Prostate gland (tissue), 2 donors: ENCODE measurements around the gene PAFAH2. TPM values are rescaled to one million over a fixed set of nuclear protein-coding genes. Genes with fewer than 3 reads are reported as not detected.
A peak's percentile ranks its signal among the peaks of the same experiment; 100 is the strongest.

ENCODE experiments used
- DNase-seq: peaks from one replicate; pipeline ENCODE4 v3.0.0-alpha.2; 2019; ENCODE audit warnings: low spot score
- H3K27ac ChIP-seq, 2 donors: fragments of 200-600 bp; sonication (generic); 2 replicates each; pipeline ENCODE4 v1.5.1; 2017 to 2019
- H3K27me3 ChIP-seq: fragments of 200-600 bp; sonication (generic); replicated peaks from 2 replicates; pipeline ENCODE4 v1.5.1; 2019; ENCODE audit not compliant: insufficient read depth
- H3K36me3 ChIP-seq, 2 donors: fragments of 200-600 bp; sonication (generic); 1 replicate in 1 of 2; 2 replicates in 1 of 2; pipeline versions ENCODE4 v1.5.1 to v1.8.1; 2017 to 2019
- H3K4me1 ChIP-seq: fragments of 200-600 bp; sonication (generic); replicated peaks from 2 replicates; pipeline ENCODE4 v1.5.1; 2019
- H3K4me3 ChIP-seq, 2 donors: fragments of 200-600 bp; sonication (generic); 2 replicates each; pipeline ENCODE4 v1.5.1; 2017 to 2019
- H3K9me3 ChIP-seq: fragments of 200-600 bp; sonication (generic); 2 replicates; pipeline ENCODE4 v1.5.1; 2017
- POLR2A ChIP-seq: fragments of 450-650 bp; IDR thresholded peaks from one replicate; pipeline ENCODE4 v1.6.1; 2016; ENCODE audit warnings: antibody characterized with exemption, mild to moderate bottlenecking
- POLR2AphosphoS5 ChIP-seq: sonication (generic); formaldehyde crosslinking; IDR thresholded peaks from one replicate; pipeline ENCODE4 v1.6.1; 2017; ENCODE audit warnings: antibody characterized with exemption
- WGBS: methylation state at CpG from one replicate; pipeline ENCODE4 v1.1.5; 2018; 5-methylcytosine and 5-hydroxymethylcytosine counted together
- intact Hi-C: fragments of 100-400 bp; cut with DNase I; formaldehyde crosslinking; loops from one replicate; pipeline ENCODE4 v1.14.2; 2022
- total RNA-seq, 2 donors: library from RNA; depleted of rRNA; stranded (reverse); fragments of >200 nt; gene quantifications; one replicate each; pipeline ENCODE4 v1.1.0, GENCODE V29; 2016
- TF ChIP-seq, protein P1 (sequence below), 4 experiments: fragments of 200-600 bp in 2 of 4; fragments of 450-650 bp in 2 of 4; sonication (generic) in 2 of 4; IDR thresholded peaks; 1 replicate in 3 of 4; 2 replicates in 1 of 4; pipeline ENCODE4 v1.5.1; 2016 to 2019; ENCODE audit warnings: antibody characterized with exemption in 4 of 4, mild to moderate bottlenecking in 2 of 4, moderate library complexity in 2 of 4

PAFAH2 gene
- total RNA-seq, result 10 to 100 TPM; 17.4 to 18.7 TPM

DNA sequence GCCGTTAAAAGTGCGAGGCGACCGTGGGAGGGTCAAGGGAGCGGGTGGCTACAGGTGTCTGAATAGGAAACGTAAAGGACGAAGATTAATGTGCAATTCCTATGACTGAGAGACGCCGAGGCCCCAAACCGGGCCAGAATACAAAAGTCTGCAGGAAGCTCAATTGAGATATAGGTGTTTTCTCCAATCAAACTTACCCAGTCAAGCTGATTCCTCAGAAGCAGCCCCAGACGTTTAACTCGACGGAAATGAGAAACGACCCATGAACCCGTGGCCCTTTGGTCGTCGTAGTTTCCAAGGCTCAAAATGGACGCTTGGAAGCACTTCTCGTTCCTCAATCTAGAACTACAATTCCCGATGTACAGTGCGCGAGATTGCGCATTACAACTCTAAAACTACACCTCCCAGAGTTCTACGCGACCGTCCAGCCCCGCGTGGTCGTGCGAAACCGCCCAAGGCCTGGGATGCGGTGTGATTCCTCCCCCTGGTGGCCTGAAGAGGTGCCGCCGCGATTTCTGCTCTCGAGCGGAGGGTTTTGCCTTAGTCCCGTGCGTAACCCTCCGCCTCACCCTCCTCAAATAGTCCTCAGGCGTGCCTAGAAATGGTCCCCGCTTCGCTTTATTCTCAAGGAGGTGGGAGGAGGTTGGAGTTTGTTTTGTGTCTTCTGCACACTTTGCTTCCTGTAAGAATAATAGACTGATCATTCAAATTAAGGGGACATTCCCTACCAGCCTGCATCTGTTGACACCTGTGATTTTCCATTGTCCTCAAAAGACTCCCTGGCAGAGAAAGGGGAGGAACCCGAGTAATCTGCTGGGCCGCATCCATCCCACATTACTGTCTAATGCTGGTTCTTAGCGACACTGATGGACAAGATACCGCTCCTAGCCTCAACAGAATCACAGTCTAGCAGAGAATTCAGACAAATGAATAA lies at the start of gene PAFAH2:
Gene PAFAH2 (minus strand): TSS at position 236 of the 934 bp plus-strand sequence. CDS start 7,247 bp downstream, outside the sequence.
- DNase-seq, result peak; percentile 98
- 1% methylated on average over 47 of the region's 47 CpGs for WGBS
- intact Hi-C loops, result loop anchor here (1.0 to 5.0 kb wide), 2 partner anchors 103 to 196 kb away; partner anchors contain the start of gene SELENON
- no peaks in the 10 kb centered on the region for H3K9me3 ChIP-seq
- peak within 1 kb of the TSS; percentile 75 to 79 for H3K27ac ChIP-seq
- TF ChIP-seq POLR2A, result peak; percentile 57
- TF ChIP-seq, protein P1, sequence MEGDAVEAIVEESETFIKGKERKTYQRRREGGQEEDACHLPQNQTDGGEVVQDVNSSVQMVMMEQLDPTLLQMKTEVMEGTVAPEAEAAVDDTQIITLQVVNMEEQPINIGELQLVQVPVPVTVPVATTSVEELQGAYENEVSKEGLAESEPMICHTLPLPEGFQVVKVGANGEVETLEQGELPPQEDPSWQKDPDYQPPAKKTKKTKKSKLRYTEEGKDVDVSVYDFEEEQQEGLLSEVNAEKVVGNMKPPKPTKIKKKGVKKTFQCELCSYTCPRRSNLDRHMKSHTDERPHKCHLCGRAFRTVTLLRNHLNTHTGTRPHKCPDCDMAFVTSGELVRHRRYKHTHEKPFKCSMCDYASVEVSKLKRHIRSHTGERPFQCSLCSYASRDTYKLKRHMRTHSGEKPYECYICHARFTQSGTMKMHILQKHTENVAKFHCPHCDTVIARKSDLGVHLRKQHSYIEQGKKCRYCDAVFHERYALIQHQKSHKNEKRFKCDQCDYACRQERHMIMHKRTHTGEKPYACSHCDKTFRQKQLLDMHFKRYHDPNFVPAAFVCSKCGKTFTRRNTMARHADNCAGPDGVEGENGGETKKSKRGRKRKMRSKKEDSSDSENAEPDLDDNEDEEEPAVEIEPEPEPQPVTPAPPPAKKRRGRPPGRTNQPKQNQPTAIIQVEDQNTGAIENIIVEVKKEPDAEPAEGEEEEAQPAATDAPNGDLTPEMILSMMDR (IDR thresholded peaks at IDR 0.05), result peak; percentile 94 to 100 (median 100)
- TF ChIP-seq POLR2AphosphoS5, result peak; percentile 99
- no peaks in the 10 kb centered on the region for H3K27me3 ChIP-seq
- H3K4me3 ChIP-seq, result peak within 1 kb of the TSS; percentile 45 to 59
- no peaks in the 10 kb centered on the region for H3K4me1 ChIP-seq
- H3K36me3 ChIP-seq, result no peaks in the 10 kb centered on the region

DNA sequence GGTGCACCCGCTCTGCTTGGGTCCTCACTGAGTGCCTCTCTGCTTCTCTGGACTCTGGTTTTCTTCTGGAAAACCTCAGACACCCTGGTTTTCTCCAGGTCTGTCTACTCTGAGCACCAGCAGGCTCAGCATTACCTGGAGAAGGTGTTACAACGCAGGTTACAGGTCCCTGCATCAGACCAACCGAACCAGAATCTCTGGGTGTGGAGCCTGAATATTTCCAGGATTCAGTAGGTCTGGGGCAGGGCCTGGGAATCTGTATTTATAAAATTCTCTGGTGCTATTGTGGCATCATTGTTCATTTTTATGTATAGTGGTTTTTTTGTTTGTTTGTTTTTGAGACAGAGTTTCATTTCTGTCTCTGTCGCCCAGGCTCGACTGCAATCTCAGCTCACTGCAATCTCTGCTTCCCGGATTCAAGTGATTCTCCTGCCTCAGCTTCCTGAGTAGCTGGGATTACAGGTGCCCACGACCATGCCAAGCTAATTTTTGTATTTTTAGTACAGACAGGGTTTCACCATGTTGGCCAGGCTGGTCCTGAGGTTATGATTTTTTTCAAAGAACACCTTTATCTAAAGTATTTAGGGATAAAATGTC lies 49.5 kb upstream of the PAFAH2 start:
- peaks cover 6% of the 10 kb centered on the region for H3K4me1 ChIP-seq
- WGBS, result 77% methylated on average over 7 of the region's 7 CpGs
- TF ChIP-seq POLR2A (no peak), POLR2AphosphoS5 (no peak)
- TF ChIP-seq, protein P1 (IDR thresholded peaks at IDR 0.05), result no peak
- DNase-seq, result no peak
- intact Hi-C loops, result no loop called here
- no peaks in the 10 kb centered on the region for H3K9me3 ChIP-seq
- peaks cover 27% of the 10 kb centered on the region for H3K27me3 ChIP-seq
- no peak overlapping the region for H3K27ac ChIP-seq
- no peak overlapping the region for H3K4me3 ChIP-seq
- no peaks in the 10 kb centered on the region for H3K36me3 ChIP-seq

DNA sequence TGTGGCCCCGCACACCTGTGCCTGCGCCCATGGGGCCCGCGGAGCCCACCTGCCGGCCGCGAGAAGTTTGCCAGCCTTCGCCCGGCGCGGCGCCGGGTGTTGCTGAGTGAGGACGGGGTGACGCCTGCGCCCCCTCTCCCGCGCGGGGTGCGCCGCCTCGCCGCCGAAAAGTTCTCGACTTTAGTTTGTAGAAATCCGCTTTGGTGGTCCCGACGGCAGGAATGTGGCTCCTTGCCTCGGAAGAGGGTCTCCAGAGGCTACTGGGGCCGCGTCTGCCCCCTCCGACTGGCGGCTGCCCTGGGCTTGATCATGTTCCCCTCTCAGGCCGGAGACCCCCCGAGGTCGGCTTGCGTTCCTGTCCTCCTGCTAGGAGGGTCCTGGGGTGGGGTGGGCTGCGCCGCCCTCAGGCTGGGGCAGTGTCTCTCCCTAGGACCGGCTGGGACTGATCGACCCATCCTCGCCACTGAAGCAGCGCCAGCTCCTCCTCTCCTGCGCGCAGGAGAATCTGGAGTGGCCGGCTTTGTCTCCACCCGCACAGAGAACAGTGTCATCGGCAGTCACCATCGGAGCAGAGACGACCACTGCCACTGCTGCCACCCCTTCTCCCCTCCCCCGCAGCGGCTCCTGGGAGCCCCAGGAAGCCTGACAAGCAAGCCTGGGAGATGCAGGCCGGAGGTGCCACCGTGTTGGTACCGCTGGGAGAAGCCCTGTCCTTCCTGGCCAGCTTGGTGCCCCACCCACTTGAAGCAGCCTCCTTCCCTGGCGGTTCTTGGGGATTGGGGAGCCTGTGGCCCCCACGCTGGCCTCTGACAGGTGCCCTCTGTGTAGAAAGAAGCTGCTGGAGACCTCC lies 48.6 kb upstream of the PAFAH2 start:
- Histone ChIP-seq H3K4me1 (peaks cover 6% of the 10 kb centered on the region), H3K4me3 (peak overlapping the region in 1 of 2 donors; percentile 4), H3K9me3 (no peaks in the 10 kb centered on the region), H3K36me3 (no peaks in the 10 kb centered on the region), H3K27ac (no peak overlapping the region), H3K27me3 (peaks cover 27% of the 10 kb centered on the region)
- TF ChIP-seq POLR2AphosphoS5 (no peak), POLR2A (no peak)
- TF ChIP-seq, protein P1 (IDR thresholded peaks at IDR 0.05), result no peak
- intact Hi-C loops, result no loop called here
- no peak for DNase-seq
- WGBS, result 4% methylated on average over 33 of the region's 57 CpGs

DNA sequence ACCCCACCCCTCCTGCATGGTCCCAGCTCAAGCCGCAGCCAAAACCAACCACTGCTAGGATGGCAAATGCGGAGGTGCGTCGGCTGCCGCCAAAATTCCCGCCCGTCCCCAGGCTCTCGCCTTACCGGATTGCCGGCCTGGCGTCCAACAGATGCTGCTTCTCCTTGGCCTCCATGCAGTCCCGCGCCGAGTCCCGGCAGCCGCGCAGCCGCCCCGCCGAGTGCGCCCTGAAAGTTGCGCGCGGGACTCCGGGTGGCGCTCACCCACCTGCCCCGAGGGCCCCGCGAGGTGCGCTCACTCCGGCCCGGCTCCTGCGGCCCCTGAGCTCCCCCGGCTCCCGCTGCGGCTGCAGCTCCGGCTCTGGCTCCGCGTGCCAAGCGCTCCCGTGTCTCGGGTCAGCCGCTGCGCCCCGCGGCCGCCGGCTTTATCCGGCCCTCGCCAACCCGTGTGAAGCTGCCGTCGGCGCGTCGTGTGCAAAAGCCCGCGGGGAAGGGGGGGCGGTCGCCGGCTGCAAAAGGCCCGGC lies 47.9 kb upstream of the PAFAH2 start, which contains the start of gene SLC30A2:
Gene SLC30A2 (minus strand): TSS at position 397 of the 524 bp plus-strand sequence. CDS start 222 bp downstream, at position 175.
- peaks cover 6% of the 10 kb centered on the region for H3K4me1 ChIP-seq
- no peak within 1 kb of the TSS for H3K27ac ChIP-seq
- H3K9me3 ChIP-seq, result no peaks in the 10 kb centered on the region
- H3K36me3 ChIP-seq, result no peaks in the 10 kb centered on the region
- whole genome bisulfite sequencing, result under 1% methylated on average over 59 of the region's 62 CpGs
- H3K27me3 ChIP-seq, result peaks cover 27% of the 10 kb centered on the region
- DNase-seq, result no peak
- intact Hi-C loops, result no loop called here
- H3K4me3 ChIP-seq, result peak within 1 kb of the TSS in 1 of 2 donors; percentile 4
- TF ChIP-seq, protein P1 (IDR thresholded peaks at IDR 0.05), result no peak
- TF ChIP-seq POLR2AphosphoS5 (no peak), POLR2A (no peak)
